Motor neuron (in vitro differentiated cells): ENCODE results near the gene CLP1. TPM values are rescaled to one million over a fixed set of nuclear protein-coding genes. Genes with fewer than 3 reads are reported as not detected.

Experiments used
- ATAC-seq, 8 experiments: fragments of 200-7000 bp; cut with Tn5 transposase; replicated peaks in 6 of 8; 2 replicates each; pipeline ENCODE4 v1.8.0; 2021; ENCODE audit warnings: mild to moderate bottlenecking in 8 of 8, moderate library complexity in 8 of 8
- H3K27ac ChIP-seq, 2 donors: fragments of 250-450 bp; sonication (Bioruptor Pico); 2 replicates each; pipeline ENCODE4 v1.9.0; 2021; ENCODE audit warnings: antibody characterized with exemption in 2 of 2, mild to moderate bottlenecking in 2 of 2, moderate library complexity in 1 of 2
- H3K4me1 ChIP-seq, 2 donors: fragments of 250-450 bp; sonication (Bioruptor Pico); replicated peaks in 1 of 2; 2 replicates each; pipeline ENCODE4 v1.6.1; 2021; ENCODE audit warnings: antibody characterized with exemption in 2 of 2, mild to moderate bottlenecking in 2 of 2, moderate library complexity in 1 of 2
- H3K4me3 ChIP-seq, 5 donors: fragments of 250-450 bp; sonication (Bioruptor Pico); 2 replicates each; pipeline ENCODE4 v1.9.0; 2021; ENCODE audit warnings: antibody characterized with exemption in 5 of 5, mild to moderate bottlenecking in 5 of 5, moderate library complexity in 4 of 5
- WGBS, 10 experiments: fragments of 450-650 bp; shearing (Covaris generic); methylation state at CpG; one replicate each; pipeline ENCODE4 v1.0.0; 2022; 5-methylcytosine and 5-hydroxymethylcytosine counted together
- in situ Hi-C, 9 experiments: fragments of 400-800 bp; cut with MboI; loops; one replicate each; pipeline ENCODE4 v1.15.0; 2021; ENCODE audit warnings: low sequenced_read_pairs in 9 of 9, low pct_unique_long_range_greater_than_20kb in 2 of 9; ENCODE audit not compliant: unreplicated experiment in 9 of 9
- total RNA-seq, 8 experiments: library from RNA; unstranded; fragments of 300-600 nt; gene quantifications; 2 replicates each; pipeline versions ENCODE4 v1.2.3 to v1.2.4, GENCODE V29; 2022

The CLP1 gene
- total RNA-seq, 8 experiments from 2014 or later: 9.9 to 19.0 (median 12.9) TPM

- H3K4me3 ChIP-seq: no peak overlapping the region
- in situ Hi-C loops: loop anchor here in 3 of 9 experiments (5.0 to 25.0 kb wide), 3 partner anchors 78 to 158 kb away; partner anchors contain the start of gene UBE2L6 (in 2 of the 3)
- ATAC-seq: peak; percentile 34 to 75 (median 48)
- 0 to 43% (median 36%) methylated on average over 3 to 8 of the region's 17 CpGs; no CpG with 5 or more reads in 3 of the 10 experiments for WGBS, 10 experiments
- H3K4me1 ChIP-seq: peaks cover 55 to 66% of the 10 kb centered on the region in 2 donors
- H3K27ac ChIP-seq: no peak overlapping the region
Measured at GRCh38 chr11:57644748-57645688, 12.5 kb upstream of the CLP1 start.

GRCh38 chr11:57645689-57646085 is 11.9 kb upstream of the CLP1 start:
- Histone ChIP-seq H3K4me1 (peaks cover 54 to 66% of the 10 kb centered on the region in 2 donors), H3K27ac (no peak overlapping the region), H3K4me3 (no peak overlapping the region)
- ATAC-seq: no peak
- 0 to 46% (median 0%) methylated on average over 1 to 5 of the region's 5 CpGs; no CpG with 5 or more reads in 7 of the 10 experiments for WGBS, 10 experiments
- in situ Hi-C loops: loop anchor here in 2 of 9 experiments (10.0 to 25.0 kb wide), 2 partner anchors 81 to 158 kb away; partner anchors contain the start of gene UBE2L6 (in 1 of the 2)

GRCh38 chr11:57646194-57646798 is 11.3 kb upstream of the CLP1 start:
- Histone ChIP-seq H3K4me3 (peak overlapping the region in 3 of 5 donors; percentile 6 to 77 (median 46)), H3K27ac (peak overlapping the region in 1 of 2 donors; percentile 15), H3K4me1 (peaks cover 50 to 60% of the 10 kb centered on the region in 2 donors)
- no peak for ATAC-seq
- WGBS, 10 experiments: 8 to 93% (median 53%) methylated on average over 1 to 10 of the region's 10 CpGs; no CpG with 5 or more reads in 2 of the 10 experiments
- in situ Hi-C loops: loop anchor here in 2 of 9 experiments (10.0 to 25.0 kb wide), 2 partner anchors 81 to 159 kb away; partner anchors contain the start of gene UBE2L6 (in 1 of the 2)

- H3K4me1 ChIP-seq: peaks cover 47 to 55% of the 10 kb centered on the region in 2 donors
- ATAC-seq: no peak
- H3K27ac ChIP-seq: peak overlapping the region in 1 of 2 donors; percentile 15
- in situ Hi-C loops: loop anchor here in 2 of 9 experiments (10.0 to 25.0 kb wide), 2 partner anchors 82 to 160 kb away; partner anchors contain the start of gene UBE2L6 (in 1 of the 2)
- H3K4me3 ChIP-seq: peak overlapping the region in 4 of 5 donors; percentile 3 to 77 (median 26)
- 0 to 47% (median 27%) methylated on average over 2 to 7 of the region's 23 CpGs; no CpG with 5 or more reads in 6 of the 10 experiments for WGBS, 10 experiments
Measured at GRCh38 chr11:57646799-57647303, 10.7 kb upstream of the CLP1 start.

- no peak overlapping the region for H3K27ac ChIP-seq
- WGBS, 10 experiments: 0 to 11% (median 0%) methylated on average over 1 to 8 of the region's 10 CpGs; no CpG with 5 or more reads in 4 of the 10 experiments
- ATAC-seq: peak in 1 of 8 experiments; percentile 5
- in situ Hi-C loops: loop anchor here in 2 of 9 experiments (10.0 to 25.0 kb wide), 2 partner anchors 83 to 160 kb away; partner anchors contain the start of gene UBE2L6 (in 1 of the 2)
- H3K4me1 ChIP-seq: peaks cover 47 to 55% of the 10 kb centered on the region in 2 donors
- peak overlapping the region; percentile 3 to 77 (median 6) for H3K4me3 ChIP-seq
Measured at GRCh38 chr11:57647372-57647771, 10.2 kb upstream of the CLP1 start.

- in situ Hi-C loops: loop anchor here in 2 of 9 experiments (10.0 to 25.0 kb wide), 2 partner anchors 83 to 161 kb away; partner anchors contain the start of gene UBE2L6 (in 1 of the 2)
- ATAC-seq: peak in 6 of 8 experiments; percentile 4 to 23 (median 14)
- Histone ChIP-seq H3K4me3 (peak overlapping the region; percentile 46 to 77 (median 53)), H3K4me1 (peaks cover 47 to 55% of the 10 kb centered on the region in 2 donors), H3K27ac (peak overlapping the region in 1 of 2 donors; percentile 14)
- 0 to 33% (median 17%) methylated on average over 1 to 7 of the region's 13 CpGs; no CpG with 5 or more reads in 4 of the 10 experiments for WGBS, 10 experiments
Measured at GRCh38 chr11:57647960-57648800, 9.4 kb upstream of the CLP1 start.

GRCh38 chr11:57648801-57649735 is 8.5 kb upstream of the CLP1 start:
- H3K4me1 ChIP-seq: peaks cover 47 to 55% of the 10 kb centered on the region in 2 donors
- in situ Hi-C loops: loop anchor here in 2 of 9 experiments (10.0 to 25.0 kb wide), 2 partner anchors 84 to 162 kb away; partner anchors contain the start of gene UBE2L6 (in 1 of the 2)
- peak overlapping the region; percentile 84 to 87 for H3K27ac ChIP-seq
- H3K4me3 ChIP-seq: peak overlapping the region; percentile 46 to 77 (median 53)
- WGBS, 10 experiments: 0 to 8% (median 0%) methylated on average over 1 to 8 of the region's 23 CpGs; no CpG with 5 or more reads in 3 of the 10 experiments
- peak; percentile 4 to 51 (median 30) for ATAC-seq

- in situ Hi-C loops: loop anchor here in 2 of 9 experiments (10.0 to 25.0 kb wide), 2 partner anchors 85 to 163 kb away; partner anchors contain the start of gene UBE2L6 (in 1 of the 2)
- Histone ChIP-seq H3K27ac (peak within 1 kb of the TSS; percentile 84 to 87), H3K4me3 (peak within 1 kb of the TSS; percentile 46 to 77 (median 53)), H3K4me1 (peaks cover 39 to 50% of the 10 kb centered on the region in 2 donors)
- 11 to 56% (median 49%) methylated on average over 2 to 5 of the region's 15 CpGs; no CpG with 5 or more reads in 6 of the 10 experiments for WGBS, 10 experiments
- ATAC-seq: peak; percentile 54 to 88 (median 82)
Measured at GRCh38 chr11:57649826-57650738, 7.5 kb upstream of the CLP1 start, which contains the start of gene YPEL4. YPEL4 (minus strand) TSS chr11:57649912; CDS start chr11:57647107, 2,805 bp downstream.

GRCh38 chr11:57650739-57651090 is 6.8 kb upstream of the CLP1 start:
- in situ Hi-C loops: no loop called here
- 25 to 93% (median 57%) methylated on average over 1 to 5 of the region's 5 CpGs; no CpG with 5 or more reads in 5 of the 10 experiments for WGBS, 10 experiments
- ATAC-seq: no peak
- peaks cover 36 to 46% of the 10 kb centered on the region in 2 donors for H3K4me1 ChIP-seq
- H3K4me3 ChIP-seq: no peak overlapping the region
- H3K27ac ChIP-seq: no peak overlapping the region

GRCh38 chr11:57651408-57651807 is 6.2 kb upstream of the CLP1 start:
- ATAC-seq: no peak
- WGBS, 10 experiments: 0 to 96% (median 63%) methylated on average over 1 to 4 of the region's 7 CpGs; no CpG with 5 or more reads in 2 of the 10 experiments
- H3K4me1 ChIP-seq: peaks cover 29 to 39% of the 10 kb centered on the region in 2 donors
- in situ Hi-C loops: no loop called here
- no peak overlapping the region for H3K4me3 ChIP-seq
- H3K27ac ChIP-seq: no peak overlapping the region
